ENCODE results near the gene PPP1R9A.
A peak's percentile ranks its signal among the peaks of the same experiment; 100 is the strongest.

The PPP1R9A gene

DNA sequence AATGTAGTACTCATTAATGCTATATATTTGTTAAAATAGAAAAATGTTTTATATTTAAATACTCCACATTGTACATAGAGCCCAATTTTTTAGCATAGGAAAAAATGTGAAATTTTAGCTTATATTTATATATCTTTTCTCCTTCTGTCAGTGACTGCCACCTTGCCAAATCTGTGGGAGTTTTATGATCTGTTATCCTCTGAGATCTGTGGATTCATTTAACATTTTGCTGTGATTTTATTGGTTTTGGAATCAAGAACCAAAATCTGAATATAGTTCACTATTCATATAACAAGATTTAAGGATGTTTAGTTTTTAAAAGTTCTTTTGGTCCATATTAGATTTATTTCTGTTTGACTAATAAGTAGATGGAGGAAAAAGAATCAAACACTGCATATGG is 127.9 kb downstream of the PPP1R9A start:
- DNase-seq (ENCODE audit: low spot score), result no peak

DNA sequence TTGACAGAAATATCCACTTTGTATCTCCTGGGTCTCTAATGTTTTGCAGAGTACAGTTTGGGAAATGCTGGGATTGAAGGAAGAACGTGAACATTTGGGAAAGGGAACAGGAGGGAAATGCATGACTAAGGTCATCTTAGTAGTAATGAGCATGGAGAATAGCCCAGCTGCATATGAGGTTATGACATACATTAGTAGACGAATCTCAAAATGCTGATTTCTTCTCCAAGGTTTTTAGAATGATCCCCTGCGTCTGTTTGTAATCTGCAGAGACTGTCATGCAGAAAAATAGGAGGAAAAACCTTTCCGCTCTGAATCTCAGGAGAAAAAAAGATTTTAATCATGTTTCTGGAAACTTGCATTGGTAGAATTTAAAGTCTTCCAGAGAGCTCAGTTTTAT is 133.6 kb downstream of the PPP1R9A start:
- no peak for DNase-seq (ENCODE audit: low spot score)

DNA sequence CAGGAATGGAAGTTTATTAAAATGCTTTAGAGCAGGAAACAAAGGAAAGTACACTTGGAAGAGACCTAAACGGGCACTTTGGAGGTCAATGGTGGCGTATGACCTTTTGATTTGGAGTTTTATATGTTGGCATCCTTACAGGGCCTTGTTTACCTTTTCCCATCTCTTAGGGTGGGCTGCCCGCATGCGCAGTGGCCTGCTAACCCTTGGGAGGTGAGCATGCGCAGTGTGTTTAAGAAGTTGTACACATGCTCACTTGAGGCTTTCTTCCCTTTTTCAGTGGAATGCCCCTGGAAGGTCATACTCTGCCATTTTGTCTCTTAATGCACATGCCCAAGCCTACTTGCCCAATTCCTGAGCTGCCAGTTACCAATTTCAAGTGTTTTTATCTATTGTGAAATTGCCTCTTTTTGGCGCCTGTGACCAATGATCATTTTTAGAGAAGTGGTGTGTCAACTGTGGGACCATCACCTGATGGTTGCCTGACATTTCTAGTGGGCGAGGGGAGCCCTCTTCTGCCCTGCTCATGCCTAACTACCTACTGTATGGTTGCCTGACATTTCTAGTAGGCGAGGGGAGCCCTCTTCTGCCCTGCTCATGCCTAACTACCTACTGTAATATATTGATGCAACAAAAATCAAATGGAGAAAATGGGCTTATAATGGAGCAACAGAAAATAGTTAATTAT is 138.0 kb downstream of the PPP1R9A start:
- peak; percentile 24 for DNase-seq (ENCODE audit: low spot score)

DNA sequence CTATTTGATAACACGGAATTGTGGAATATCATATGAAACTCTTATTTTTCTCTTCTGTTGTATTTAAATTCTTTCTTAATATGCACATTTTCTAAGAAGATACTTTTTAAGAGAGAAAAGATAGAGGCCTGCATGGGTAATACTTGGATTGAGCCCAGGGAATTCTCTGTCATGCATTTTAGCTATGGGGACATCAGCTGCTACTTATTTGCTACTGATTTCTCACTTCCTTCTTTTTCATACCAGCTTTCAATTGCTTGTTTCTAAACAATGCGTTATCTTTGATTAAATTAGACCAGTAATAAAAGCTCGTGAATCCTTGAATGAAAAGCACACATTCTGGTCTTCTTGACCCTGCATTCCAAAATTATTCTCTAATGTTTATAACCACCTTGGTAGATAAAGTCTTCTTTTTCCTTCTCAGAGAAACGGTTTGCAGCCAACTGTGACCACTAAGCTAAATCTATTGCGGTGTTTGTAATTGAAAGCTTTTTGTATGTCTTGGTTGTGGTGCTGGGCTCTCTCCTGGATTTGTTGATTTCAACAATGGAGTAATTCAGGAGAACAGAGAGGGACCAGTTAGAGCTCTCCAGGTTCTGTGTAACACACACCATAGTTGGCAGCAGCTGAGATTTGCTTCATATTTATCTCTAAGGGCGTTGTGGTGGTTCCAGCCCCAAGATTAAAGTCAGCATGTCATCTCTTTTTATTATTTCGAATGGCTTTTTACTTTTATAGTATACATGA is 139.3 kb downstream of the PPP1R9A start:
- no peak for DNase-seq (ENCODE audit: low spot score)

DNA sequence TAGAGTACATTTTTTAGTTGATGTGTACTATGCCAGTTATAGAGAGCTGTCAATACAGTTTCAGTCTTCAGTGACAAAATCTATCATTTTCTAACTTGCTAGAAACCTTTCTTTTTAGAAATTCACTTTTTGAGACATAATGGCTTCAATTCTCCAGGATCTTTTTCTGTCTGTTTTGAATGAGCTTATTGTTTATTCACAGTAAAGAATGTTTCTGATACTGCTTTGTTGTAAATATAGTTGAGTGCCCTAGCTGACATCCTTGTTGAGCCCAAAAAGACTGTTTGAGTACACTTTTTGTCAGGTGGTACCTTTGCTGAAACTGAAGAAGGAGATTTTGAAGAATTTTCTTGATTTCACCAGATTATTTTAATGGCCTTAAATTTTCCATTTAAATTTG is 139.9 kb downstream of the PPP1R9A start:
- no peak for DNase-seq (ENCODE audit: low spot score)

DNA sequence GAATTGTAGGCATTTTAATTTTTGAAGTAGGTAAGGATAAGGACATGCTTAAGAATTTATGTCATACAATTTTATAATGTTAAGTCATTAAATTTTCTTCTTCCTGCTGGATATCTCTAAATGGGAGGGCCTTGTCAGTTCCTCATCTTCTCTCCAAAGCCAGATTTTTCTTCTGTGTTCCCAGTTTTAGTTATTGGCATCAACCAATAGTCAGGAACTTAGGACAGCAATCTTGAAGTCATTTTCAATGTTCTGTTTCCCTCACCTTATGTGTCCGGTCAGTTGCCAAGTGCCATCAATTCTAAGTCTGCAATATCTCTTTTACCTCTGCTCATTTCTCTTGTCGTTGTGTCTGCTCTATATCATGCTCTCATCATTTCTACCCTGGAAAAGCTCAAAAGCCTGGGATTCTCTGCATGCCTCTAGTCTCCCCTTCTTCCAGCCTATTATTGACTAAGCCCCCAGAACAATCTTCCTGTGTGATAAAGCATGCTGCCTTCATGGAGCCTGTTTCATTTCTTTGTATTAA is 145.2 kb downstream of the PPP1R9A start:
- no peak for DNase-seq (ENCODE audit: low spot score)

DNA sequence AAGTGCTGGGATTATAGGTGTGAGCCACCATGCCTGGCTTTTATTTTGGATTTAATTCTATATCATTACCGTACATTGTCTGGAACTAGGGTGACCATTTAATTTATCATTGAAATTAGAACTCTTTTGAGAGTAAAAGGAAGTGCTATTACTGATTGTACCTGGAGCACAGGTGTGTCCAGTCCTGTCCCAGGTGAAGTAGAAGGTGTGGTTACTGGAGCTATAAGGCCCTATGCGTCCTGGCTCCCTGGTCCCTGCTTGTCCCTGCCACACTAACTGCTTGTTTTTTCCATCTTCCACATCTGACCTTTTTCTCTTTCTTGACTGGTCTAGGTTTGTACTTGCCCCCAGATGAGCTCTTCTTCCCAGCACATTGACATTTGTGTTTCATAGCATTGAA is 147.0 kb downstream of the PPP1R9A start:
- no peak for DNase-seq (ENCODE audit: low spot score)

DNA sequence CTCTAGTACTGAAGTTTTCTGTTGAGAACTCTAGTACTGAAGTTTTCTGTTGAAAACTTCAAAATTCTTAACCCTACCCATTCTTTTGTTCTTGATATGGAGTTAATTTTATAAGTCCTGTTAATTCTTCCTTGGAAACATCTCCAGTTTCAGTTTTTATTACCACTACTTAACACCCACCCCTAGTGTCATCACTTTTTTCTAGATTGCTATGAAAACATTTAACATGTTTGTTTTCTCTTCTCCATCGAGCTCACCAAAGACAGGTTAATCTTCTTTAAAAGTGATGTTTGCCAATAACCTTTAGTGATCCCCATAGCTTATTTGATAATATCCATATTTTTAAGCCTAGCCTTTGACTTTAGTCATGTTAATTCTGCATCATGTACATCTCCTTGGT is 147.9 kb downstream of the PPP1R9A start:
- DNase-seq (ENCODE audit: low spot score), result no peak

DNA sequence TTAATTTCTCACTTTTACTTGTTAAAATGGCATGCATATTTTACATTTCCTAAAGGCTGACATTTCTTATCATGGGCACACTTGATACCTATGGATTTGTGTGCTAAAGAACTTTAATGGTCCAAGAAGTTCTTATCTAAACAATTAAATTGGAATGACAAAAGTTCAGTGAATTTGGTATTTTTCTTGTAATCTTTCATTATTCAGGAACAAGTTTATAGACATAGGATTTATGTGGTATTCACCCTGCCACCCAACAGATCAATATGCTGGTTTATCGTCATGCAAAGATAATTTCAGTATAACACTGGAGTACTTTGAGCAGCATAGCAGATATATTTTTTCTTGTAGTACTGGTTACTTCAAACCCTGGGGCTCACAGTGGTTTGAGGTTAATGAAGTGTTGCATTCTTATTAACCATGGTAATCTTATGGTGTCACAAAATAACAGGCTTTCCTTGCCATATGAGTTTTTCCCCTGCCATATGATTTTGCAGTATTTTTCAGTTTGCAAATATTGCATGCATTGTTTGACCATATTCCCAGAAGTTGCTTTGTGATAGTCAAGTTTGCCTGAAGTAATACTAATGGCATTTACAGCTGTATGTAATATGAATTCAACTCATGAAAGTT is 148.8 kb downstream of the PPP1R9A start:
- no peak for DNase-seq (ENCODE audit: low spot score)

DNA sequence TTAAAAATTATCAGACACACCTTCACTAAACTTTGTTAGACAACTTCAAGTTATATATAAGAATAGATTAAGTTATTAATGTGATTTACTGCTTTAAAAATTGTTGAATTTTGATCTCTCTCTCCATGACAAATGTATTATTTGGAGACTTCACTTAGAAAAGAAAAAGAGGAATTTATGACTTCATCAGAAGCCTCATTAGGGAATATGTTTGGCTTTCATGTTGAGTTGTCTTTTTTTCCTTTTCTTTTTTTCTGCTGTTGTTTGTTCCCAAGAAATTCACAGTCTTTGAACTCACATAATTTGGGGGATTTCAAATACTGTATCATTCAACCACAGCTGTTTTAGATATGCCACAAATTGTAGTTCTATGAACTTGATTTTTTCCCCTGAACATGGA is 149.5 kb downstream of the PPP1R9A start:
- DNase-seq (ENCODE audit: low spot score), result no peak

DNA sequence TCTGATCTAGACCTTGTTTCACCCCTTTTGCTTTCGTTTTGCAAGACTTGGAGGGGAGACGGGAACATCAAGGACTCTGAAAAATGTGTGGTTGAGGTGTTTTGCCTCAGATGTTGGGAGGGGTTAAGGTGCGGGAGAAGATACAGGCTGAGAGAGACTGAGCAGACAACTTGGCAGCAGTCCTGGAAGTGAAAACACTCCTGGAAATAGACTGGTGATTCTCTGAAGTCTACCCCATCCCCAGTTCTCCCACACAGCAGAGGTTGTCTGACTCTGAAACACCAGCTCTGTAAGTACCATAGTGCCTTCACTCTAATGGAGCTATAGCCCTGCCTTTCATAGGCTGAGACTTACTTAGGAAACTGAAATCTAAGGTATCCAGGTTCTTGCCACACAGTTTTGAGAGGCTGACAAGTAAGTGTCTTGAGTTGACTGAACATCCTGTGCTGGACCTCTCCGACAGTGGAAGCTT is 152.5 kb downstream of the PPP1R9A start:
- no peak for DNase-seq (ENCODE audit: low spot score)

DNA sequence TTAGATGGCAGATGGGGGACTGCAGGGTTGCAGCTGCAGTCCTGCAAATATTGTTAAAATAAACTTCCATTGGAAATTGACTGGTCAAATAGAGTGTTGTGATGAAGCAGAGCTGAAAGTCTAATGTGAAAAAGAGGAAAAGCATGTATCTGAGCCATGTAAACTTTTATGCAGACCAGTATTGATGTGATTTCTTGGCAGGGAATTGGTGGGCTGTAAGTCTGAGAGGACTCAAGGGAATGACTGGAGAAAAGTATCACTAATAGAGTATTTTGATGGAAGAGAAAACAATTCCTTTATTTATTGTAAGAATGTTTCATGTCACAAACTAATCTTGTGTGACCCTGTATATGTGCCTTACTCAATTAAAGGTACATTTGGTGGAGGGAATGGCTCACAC is 155.5 kb downstream of the PPP1R9A start:
- DNase-seq (ENCODE audit: low spot score), result no peak

DNA sequence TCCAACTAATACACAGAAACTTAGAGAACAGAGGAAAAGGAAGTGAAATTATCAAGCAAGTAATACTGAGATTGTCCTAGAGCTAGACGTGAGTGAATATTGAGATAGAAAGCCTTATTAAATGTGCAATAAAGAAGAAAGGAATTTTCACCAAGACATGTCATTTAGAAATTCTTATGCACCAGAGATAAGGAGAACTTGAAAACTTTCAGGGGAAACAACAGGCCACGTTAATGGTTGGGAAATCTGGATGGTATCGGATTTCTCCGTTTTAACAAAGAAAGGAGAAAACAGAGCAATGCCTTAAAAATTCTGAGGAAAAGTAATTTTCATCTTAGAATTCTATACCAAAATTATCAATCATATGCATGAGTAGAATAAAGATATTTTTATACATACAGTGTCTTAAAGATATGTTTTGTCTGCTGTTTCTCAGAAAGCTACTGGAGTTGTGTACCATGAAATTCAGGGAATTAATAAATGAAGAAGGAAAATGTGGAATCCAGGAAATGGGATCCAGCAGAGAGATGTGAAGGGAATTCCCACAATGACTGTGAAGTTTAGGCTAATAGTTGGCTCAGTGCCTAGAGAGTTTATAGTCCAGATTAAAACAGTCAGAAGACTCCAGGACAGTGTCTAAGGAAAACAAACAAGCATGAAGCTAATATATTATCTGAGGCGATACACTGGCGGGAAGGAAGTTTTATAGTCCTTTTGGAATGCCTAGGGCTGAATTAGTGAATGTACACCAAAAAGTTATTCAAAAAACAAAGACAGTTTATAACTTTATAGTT is 159.5 kb downstream of the PPP1R9A start:
- no peak for DNase-seq (ENCODE audit: low spot score)

DNA sequence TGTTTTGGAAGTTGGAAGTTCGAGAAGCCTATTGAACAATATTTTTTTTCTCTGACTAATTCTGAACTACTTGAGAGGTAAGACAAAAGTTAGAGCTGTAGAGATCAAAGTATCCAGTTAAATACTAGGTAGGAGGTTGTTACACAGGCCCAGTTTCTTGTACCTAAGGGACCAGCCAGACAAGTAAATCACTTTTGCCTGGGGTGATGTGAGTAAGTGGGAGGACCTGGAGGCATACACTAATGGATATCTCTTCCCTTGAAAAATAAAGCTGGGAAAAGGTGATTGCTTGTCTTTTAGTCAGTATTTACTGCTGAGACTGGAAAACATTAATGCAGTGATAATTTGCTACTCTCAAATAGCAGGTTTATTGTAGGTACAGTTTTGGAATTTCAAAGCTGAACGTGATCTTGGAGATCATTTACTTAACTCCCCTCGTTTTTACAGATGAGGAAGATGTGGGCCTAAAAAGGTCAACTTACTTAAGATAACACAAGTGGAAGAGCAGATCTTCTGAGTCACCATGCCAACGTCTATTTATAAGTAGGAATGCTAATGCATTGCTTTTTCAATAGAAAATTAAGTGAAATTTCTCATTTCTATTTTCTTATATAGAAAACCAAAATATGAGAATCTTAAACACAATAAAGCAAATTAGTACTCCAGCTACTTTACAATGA is 181.3 kb downstream of the PPP1R9A start:
- no peak for DNase-seq (ENCODE audit: low spot score)

DNA sequence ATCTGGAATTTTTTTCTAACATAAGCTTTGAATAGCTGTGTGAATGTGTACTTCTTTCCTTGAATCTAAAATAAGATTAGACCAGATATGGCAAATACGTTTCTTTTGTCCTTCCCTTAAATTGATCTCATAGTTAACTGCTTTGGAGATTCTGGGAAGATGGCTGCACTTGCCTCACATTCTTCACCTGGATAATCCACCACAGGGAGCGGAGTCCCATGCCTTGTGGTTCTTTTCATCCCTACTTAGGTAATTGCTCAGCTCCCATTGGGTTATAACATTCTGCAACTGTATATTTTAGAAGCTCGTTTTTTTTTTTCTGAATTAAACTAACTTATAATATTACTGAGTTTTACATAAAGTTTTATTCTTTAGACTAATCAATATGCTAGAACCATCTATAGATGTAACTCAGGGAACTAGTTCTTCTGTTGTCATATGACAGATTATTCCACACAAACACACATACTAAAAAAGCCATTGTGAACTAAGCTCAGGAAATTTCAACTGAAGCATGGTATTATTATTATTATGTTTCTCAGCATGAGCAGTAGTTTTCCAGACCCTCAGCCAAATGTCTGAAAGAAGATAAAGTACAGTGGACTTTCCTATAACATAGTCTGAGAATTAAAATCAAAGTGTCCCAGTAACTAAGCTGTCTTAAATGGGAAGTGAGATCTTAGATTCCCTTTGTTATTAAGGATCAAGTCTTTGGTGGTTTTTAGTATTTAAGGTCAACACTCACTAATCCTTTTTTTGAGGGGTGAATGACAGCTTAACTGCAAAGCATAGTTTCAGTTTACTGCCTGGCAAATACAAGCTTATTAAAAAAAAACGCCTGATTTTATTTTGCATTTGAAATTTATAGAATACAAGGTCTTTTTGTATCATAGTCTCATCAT is 182.3 kb downstream of the PPP1R9A start:
- DNase-seq (ENCODE audit: low spot score), result no peak

DNA sequence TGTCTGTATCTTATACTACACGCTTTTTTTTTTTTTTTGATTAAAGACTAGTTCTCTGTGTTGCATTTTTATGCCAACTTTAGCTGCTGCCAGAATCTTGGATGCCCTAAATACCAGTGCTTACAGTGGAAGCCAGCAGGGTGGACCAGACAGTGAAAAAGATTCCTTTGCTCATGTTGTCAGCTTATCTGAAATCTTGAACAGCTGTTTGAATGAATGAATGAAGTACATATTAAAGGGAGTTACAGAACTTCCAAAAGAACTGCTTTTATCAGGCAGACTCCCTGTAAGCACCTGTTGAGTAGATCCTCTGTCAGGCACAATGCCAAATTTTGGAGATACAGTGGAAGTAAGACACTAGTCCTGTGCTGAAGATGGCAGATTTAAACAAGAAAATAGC is 184.9 kb downstream of the PPP1R9A start:
- DNase-seq (ENCODE audit: low spot score), result no peak

DNA sequence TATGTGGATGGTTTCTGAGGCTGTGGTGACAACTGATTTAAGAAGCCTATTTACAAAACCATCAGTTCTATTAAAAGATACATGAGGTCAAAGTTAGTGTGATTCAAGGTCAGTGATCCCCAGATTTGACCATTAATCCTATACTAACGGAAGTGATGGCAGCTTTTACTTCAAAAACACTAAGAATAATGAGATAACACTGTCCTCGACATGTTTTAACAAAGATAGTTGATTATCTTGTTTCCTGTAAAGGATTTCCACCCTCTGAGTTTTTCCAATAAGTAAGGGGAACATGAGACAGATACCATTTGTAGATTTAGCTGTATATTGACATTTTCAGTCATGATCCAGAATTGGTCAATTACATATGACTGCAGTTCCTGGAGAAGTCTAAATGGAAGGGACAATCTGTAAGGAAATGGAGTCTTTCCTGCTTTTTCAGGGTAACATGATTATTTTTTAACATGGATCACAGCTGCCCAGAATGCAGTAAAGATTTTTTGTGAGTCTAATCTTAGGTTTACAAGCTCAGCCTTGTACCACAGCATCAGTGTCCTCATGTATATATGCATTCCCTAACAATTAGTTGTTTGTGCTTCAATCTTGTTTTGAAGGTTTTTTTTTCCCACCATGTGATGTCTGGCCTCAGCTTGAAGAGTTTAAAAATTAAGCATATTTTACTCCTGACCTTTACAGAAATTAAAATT is 188.0 kb downstream of the PPP1R9A start:
- no peak for DNase-seq (ENCODE audit: low spot score)

DNA sequence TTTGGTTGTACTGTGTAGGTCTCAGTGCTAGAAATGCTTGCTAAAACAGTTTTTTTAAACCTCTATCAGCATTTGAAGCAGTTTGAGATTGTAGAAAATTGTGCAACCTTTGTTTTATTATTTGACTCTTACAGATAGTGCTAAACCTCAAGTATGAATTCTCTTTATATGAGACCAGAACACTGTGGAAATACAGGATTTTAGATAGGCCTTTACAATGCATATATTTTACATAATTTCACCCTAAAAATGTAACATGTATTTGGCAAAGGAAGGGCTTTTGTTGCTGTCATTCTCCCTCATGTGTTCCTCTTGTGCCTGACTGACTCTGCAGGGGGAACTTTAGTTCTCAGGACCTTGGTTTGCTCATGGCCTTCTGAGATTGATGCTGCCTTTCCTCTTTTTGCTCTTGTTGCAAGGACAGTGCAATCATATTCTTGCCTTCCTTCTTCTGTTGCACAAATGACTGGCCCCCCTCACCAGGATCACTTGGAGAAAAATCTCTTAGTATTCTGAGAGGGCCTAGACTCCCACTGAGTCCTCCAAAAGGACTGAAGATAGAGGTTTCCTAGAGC is 188.7 kb downstream of the PPP1R9A start:
- no peak for DNase-seq (ENCODE audit: low spot score)

DNA sequence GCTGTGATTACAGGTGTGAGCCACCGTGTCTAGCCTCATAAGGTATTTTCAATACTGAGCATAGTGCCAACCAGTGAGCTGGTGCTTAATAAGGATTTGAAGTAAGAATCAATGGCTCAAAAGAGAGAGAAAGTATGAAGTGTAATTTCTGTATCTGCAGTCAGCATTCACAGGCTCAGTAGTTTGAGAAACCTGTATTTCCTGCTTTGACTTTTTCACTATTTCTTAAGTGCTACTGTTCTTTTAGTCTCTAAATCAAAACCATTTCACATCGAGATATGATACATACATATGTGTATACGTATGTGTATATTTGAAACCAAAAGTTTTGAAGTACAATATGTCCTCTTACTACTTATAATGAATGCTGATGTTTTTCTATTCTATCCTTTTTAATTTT is 189.9 kb downstream of the PPP1R9A start:
- no peak for DNase-seq (ENCODE audit: low spot score)

DNA sequence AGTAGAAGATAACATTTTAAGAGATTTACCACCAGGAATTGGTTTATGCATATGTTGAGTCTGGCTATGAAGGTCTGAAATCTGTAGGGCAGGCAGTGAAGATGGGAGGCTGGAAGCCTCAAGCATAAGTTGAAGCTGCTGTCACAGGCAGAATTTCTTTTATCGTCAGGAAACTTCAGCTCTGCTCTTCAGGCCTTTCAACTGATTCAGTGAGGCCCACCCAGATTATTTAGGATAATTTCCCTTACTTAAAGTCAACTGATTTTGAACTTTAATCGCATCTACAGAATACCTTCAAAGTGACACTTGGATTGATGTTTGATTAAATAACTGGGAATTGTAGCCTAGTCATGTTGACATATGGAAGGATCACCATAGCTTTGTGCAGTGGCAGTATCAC is 190.5 kb downstream of the PPP1R9A start:
- no peak for DNase-seq (ENCODE audit: low spot score)
